Uterus (tissue), 2 donors: ENCODE measurements around the gene TFEB.

Experiments
- CTCF ChIP-seq, 4 experiments: fragments of 200-600 bp in 2 of 4; fragments of 450-650 bp in 2 of 4; sonication (generic) in 2 of 4; IDR thresholded peaks; one replicate each; pipeline ENCODE4 v1.5.1; 2016 to 2019; ENCODE audit warnings: antibody characterized with exemption in 4 of 4, mild to moderate bottlenecking in 2 of 4, moderate library complexity in 1 of 4
- POLR2A ChIP-seq, 2 donors: fragments of 450-650 bp; IDR thresholded peaks; one replicate each; pipeline ENCODE4 v1.6.1; 2016; ENCODE audit warnings: antibody characterized with exemption in 2 of 2, mild to moderate bottlenecking in 1 of 2, moderate library complexity in 1 of 2

GRCh38 chr6:41699063-41699462 lies 36.3 kb downstream of the TFEB start:
- TF ChIP-seq CTCF (IDR thresholded peaks at IDR 0.05), result no peak
- no peak for TF ChIP-seq POLR2A (IDR thresholded peaks at IDR 0.05)
